Neural progenitor cell (in vitro differentiated cells): ENCODE measurements around the gene IQGAP2.

Experiments
- EZH2 ChIP-seq: fragments of 200-600 bp; sonication (generic); IDR thresholded peaks from 2 replicates; pipeline ENCODE4 v1.6.1; 2017; ENCODE audit warnings: antibody characterized with exemption, mild to moderate bottlenecking, moderate library complexity
- TF ChIP-seq, protein P1 (sequence below): fragments of 200-600 bp; sonication (generic); IDR thresholded peaks from 2 replicates; pipeline ENCODE4 v1.5.1; 2017; ENCODE audit warnings: antibody characterized with exemption, mild to moderate bottlenecking

DNA sequence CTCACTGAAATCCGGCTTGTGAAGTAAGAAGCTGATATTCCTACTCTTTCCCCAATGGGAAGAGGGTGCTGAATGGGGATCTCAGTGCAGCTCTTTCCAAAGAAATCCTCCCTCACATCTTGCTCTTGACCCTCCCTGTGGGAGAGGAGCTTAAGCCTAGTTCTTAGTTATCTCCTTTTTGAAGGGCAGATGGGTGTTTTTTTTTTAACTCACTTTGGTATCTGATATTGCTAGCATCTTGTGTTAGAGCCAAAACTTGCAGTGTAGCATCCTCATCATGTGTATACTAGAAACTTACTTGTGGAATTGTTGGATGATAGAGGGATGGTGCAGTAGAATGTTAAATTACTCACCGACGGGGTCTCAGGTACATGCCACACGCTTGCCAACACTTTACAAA lies 129.9 kb downstream of the IQGAP2 start:
- TF ChIP-seq, protein P1, sequence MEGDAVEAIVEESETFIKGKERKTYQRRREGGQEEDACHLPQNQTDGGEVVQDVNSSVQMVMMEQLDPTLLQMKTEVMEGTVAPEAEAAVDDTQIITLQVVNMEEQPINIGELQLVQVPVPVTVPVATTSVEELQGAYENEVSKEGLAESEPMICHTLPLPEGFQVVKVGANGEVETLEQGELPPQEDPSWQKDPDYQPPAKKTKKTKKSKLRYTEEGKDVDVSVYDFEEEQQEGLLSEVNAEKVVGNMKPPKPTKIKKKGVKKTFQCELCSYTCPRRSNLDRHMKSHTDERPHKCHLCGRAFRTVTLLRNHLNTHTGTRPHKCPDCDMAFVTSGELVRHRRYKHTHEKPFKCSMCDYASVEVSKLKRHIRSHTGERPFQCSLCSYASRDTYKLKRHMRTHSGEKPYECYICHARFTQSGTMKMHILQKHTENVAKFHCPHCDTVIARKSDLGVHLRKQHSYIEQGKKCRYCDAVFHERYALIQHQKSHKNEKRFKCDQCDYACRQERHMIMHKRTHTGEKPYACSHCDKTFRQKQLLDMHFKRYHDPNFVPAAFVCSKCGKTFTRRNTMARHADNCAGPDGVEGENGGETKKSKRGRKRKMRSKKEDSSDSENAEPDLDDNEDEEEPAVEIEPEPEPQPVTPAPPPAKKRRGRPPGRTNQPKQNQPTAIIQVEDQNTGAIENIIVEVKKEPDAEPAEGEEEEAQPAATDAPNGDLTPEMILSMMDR: no peak
- no peak for TF ChIP-seq EZH2
